ENCODE data around the gene TNS1.

Gene TNS1

DNA sequence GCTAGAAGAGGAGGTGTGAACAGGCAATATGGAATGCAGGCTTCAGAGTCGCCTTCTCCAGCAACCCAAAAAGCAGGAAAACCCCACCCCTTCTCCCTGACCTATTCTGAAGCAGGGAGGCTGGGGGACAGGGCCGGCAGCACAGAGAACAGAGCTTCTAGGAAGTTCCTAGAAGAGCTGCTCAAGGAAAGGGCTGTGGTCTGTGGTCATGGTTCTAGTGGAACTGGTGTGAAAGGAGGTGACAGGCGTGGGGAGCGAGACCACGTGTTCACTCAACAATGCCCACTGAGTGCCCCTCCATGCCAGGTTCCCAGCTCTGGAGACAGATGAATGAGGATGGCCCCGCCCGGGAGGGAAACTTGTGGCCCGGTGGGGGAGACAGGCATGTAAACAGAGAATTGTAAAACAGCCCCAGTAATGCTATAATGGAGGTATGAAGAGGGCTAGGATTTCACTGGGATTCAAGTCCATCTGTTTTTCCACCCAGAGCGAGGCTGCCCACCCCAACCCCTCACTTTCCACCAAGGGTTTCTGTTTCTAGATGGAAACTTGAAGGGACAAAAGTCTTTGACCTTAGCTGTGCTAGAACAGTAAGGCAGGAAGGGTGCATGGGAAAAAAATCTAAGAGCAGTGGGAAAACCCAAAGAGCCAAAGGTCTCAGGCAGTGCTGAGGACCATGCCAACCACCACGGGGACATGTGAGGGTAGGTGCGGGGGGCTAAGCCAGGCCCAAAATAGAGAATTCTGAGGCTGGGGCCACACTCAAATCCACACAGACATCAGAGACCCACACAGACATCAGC, 71.8 kb downstream of the TNS1 start:
- DNase-seq (ENCODE audit: low read depth in 4 of 4, low spot score in 1 of 4) = no peak

- no peak for DNase-seq (ENCODE audit: low read depth in 4 of 4, low spot score in 1 of 4)
These were observed 72.8 kb downstream of the TNS1 start for GRCh38 chr2:217929757-217930707.

GRCh38 chr2:217929272-217929671, 73.5 kb downstream of the TNS1 start:
- no peak for DNase-seq (ENCODE audit: low read depth in 4 of 4, low spot score in 1 of 4)

GRCh38 chr2:217928324-217929181, 74.2 kb downstream of the TNS1 start:
- DNase-seq (ENCODE audit: low read depth in 4 of 4, low spot score in 1 of 4) = no peak

DNA sequence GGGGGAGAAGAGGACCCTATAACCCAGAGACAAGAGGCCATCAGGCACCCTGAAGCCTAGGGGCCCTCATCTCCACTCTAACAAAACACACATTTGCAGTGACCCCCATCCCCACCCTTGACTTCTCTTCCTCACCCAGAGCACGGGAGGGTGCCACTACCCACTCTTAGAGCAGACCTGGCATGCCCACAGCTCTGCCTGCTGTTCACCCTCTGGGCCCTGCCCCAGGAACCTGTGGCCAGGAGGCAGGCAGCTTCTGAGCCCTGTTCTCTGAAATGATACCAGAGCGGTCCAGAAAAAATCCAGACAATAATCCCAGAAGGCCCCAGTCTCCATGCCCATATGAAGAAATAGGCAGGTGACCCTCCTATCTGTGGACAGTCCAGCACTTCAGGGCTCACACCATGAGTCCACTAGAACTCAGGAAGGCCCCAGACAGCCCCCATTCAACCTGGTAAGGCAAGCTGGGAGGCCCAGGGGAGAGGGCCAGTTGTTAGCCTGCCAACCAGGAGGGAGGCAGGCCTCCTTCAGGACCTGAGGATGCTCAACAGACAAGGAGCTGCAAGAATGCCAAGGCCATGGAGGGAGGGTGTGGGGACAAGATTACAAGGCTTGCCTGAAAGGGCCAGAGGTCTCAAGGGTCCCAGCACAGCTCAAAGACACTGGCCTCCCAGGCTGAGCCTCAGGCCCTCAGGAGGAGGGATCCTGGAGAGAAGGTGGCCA, 75.0 kb downstream of the TNS1 start:
- DNase-seq (ENCODE audit: low read depth in 4 of 4, low spot score in 1 of 4) = no peak

GRCh38 chr2:217926801-217927200, 76.0 kb downstream of the TNS1 start:
- DNase-seq (ENCODE audit: low read depth in 4 of 4, low spot score in 1 of 4) = no peak

GRCh38 chr2:217924346-217924901, 78.4 kb downstream of the TNS1 start:
- DNase-seq (ENCODE audit: low read depth in 4 of 4, low spot score in 1 of 4) = no peak

- no peak for DNase-seq (ENCODE audit: low read depth in 4 of 4, low spot score in 1 of 4)
These were observed 79.6 kb downstream of the TNS1 start for GRCh38 chr2:217923007-217923686.

DNA sequence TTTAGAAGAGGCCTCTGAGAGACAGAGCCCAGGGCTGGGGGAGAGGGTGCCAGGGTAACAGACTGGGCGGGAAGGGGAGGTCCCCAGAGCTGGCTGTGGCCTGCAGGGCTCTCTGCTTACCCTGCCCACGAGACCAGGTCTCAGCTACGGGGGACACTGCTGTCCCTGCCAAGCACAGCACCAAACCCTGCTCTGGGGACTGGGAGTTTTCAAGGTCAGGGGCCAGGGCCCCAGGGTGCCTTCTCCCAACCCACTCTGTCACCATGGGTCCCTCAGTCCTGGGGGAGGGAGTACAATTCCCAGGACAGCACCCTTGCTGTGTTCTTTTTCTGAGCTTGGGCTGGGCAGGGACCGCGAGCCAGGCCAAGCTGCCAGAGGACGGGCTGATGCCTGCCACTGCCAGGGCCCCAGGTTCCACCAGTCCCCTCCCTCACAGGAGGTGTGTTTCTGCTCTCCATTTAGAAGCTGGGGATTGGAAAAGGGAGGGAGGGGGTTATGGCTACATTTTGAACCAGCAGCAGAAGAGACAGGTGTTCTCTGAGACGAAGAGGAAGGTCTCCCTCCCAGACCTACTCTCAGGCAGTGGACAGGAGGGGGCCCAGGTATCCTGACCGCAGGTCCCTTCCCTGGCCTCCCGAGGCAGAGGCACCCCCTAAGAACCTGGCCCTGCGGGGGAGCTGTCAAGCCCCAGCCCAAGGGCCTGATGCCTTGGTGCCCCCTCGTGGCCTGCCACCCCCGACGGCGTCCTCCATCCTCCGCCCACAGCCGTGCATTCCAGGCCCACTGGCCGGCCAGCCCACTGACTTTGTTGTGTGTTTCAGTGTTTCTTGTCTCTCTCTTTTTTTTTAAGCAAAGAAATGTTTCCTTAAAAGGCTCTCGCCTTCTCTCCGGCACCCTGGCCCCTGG, 80.4 kb downstream of the TNS1 start:
- no peak for DNase-seq (ENCODE audit: low read depth in 4 of 4, low spot score in 1 of 4)

GRCh38 chr2:217920879-217921603, 81.8 kb downstream of the TNS1 start:
- DNase-seq (ENCODE audit: low read depth in 4 of 4, low spot score in 1 of 4) = no peak

DNA sequence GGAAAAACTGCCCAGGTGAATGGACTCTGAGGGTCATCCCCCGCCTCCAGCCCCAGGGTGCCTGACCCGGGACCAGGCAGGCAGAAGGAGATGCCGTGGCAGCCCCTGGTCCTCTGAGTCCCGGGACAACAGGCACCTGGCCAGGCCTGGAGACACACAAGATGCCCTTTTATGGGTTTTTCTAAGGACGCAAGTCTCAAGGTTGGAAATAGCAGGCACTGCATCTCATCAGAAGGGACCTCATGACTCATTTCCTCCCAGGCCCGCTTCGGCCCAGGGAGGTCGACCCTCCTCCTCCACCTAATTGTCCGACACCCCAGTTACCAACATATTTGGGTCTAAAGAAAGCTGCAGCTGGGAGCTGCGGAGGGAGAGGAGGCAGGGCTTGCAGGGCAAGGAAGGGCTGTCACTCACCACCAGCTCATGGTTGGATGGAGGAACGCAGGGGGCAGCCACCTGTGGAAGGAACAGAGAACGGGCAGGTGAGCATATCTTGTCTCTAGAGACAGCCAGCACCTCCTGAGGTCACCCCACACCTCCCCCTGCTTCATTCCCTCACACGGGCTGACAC, 82.9 kb downstream of the TNS1 start:
- DNase-seq (ENCODE audit: low read depth in 4 of 4, low spot score in 1 of 4) = no peak

DNA sequence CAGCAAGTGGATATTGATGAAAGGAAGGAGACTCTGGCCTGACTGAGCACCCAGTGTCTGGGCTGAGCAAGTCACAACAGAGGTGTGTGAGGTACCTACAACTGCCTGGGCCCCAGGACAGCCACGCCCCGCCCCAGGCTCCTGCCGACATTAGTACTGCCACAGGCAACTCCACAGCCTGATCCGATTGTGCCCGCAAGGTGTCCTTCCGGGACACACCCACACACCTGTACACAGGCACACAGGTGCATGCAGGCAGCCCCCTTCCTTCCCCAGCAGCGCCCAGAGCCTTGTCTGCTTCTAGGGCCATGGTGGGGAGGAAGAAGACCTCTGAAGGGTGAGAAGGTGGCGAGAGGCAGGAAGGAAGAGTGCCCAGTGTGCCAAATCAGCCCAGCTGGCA, 83.6 kb downstream of the TNS1 start:
- no peak for DNase-seq (ENCODE audit: low read depth in 4 of 4, low spot score in 1 of 4)

DNA sequence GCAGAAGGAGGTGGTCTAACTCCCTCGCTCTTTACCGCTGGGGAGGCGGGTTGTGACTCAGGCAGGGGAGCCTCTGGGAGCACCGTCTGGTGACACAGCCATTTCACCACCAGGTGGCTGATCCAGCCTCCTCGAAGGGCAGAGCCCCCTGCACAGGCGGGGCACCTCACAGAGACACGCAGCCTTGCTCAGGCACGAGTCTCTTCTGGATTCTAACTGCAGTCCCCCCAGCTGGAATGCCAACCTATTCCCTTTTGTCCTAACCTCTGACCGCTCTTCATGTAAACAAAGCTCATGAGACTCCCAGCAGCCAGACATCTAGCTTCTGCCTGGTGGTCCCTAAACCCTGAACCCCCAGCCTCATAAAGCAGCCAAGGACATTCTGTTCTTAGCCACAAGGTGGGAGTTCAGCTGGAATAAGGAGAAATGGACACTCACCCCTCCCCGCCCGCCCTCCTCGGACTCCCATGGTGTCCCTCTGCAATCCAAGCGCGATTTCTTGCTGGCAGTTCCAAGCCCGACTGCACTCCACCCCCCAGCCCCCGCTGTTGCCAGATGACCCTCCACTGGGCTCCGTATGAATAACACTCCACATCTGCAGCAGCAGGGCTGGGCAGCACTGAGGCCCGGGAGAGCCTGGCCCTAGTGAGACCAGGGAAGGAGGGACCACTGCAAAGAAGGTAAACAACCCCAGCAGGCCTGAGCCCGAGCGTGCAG, 84.3 kb downstream of the TNS1 start:
- no peak for DNase-seq (ENCODE audit: low read depth in 4 of 4, low spot score in 1 of 4)

DNA sequence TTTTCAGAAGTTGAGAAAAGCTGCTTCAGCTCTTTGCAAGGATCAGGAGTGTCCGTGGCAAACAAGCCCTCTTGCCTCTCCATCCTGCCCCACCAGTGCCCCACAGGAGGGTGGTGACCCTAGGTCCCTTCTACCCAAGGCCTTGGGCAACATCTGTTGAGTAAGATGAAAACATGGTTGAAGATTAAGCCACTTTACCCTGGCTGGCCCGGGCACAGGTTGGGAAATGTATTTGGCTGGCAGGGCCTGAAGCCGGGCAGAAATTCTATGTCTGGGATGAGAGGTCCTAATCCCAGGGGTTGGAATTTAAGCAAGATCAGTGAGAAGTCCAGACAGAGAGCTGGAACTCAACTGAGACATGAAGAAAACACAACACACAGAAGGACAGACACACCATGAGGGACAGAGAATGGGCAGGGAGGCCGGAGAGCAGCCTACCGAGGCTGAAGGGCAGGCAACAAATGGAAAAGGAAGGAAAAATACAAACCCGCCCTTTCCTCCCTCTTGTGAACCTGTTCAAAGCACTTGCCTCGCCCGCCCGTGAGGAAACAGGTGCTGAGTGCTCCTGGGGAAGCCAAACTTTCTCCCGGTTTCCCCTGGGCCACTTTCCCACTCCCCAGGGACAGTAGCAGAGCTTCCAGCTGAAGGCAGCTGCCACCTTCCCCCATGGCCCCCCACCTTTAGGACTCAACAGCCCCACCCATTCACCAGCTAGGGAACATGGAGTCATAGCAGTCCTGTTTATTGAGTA, 86.1 kb downstream of the TNS1 start:
- no peak for DNase-seq (ENCODE audit: low read depth in 4 of 4, low spot score in 1 of 4)

- no peak for DNase-seq (ENCODE audit: low read depth in 4 of 4, low spot score in 1 of 4)
These were observed 87.1 kb downstream of the TNS1 start for GRCh38 chr2:217915706-217916105.

DNA sequence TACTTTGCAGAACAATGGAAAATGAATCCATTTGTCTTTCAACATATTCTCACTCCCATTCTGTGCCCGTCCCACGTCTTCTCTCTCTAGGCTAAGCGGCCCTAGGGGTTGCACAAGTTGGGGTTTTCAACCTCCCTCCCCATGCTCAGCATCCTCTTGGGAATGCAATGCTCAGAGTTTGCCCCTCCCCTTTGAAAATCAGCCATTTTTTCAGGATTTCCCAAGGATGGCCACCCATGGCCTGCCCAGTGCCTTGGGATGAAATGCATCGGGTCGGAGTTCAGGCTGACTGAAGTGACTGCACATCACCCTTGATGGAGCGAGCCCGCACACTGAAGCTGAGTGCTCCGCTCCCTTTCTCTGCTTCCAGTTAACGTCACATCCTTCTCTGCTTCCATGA, 87.9 kb downstream of the TNS1 start:
- no peak for DNase-seq (ENCODE audit: low read depth in 4 of 4, low spot score in 1 of 4)
